Ovary (tissue), 9 donors: Measurements from ENCODE around the gene PDE6D. TPM values are rescaled to one million over a fixed set of nuclear protein-coding genes. Genes with fewer than 3 reads are reported as not detected.
"Not testable (repeated sequence)": the region's sequence is repeated elsewhere in the genome, so short reads cannot be mapped to it uniquely, and the experiment has no call there.

ENCODE experiments used
- DNase-seq, 5 donors: peaks; one replicate each; pipeline ENCODE4 v3.0.0-alpha.2; 2019 to 2020
- H3K27ac ChIP-seq, 2 donors: fragments of 200-600 bp; one replicate each; pipeline versions ENCODE4 v1.5.1 to v1.8.0; 2019 to 2022
- H3K27me3 ChIP-seq: fragments of 200-600 bp; one replicate; pipeline ENCODE4 v1.8.0; 2022
- H3K36me3 ChIP-seq: fragments of 200-600 bp; sonication (generic); one replicate; pipeline ENCODE4 v1.5.1; 2019
- H3K4me1 ChIP-seq: one replicate; pipeline ENCODE4 v1.8.1; 2013; ENCODE audit warnings: mild to moderate bottlenecking, moderate library complexity; ENCODE audit not compliant: insufficient read depth
- H3K4me3 ChIP-seq: fragments of 200-600 bp; sonication (generic); one replicate; pipeline ENCODE4 v1.5.1; 2017
- H3K9me3 ChIP-seq, 2 donors: fragments of 200-600 bp in 1 of 2; sonication (generic) in 1 of 2; one replicate each; pipeline versions ENCODE4 v1.5.1 to v1.8.1; 2013 to 2019; ENCODE audit warnings: mild to moderate bottlenecking in 1 of 2, moderate library complexity in 1 of 2
- CTCF ChIP-seq, 3 donors: fragments of 450-650 bp in 2 of 3; fragments of 200-600 bp in 1 of 3; IDR thresholded peaks; one replicate each; pipeline versions ENCODE4 v1.5.1 to v1.8.0; 2016 to 2022; ENCODE audit warnings: antibody characterized with exemption in 3 of 3, mild to moderate bottlenecking in 1 of 3
- EP300 ChIP-seq: sonication (generic); formaldehyde crosslinking; IDR thresholded peaks from one replicate; pipeline ENCODE4 v1.6.1; 2017; ENCODE audit warnings: antibody characterized with exemption
- POLR2A ChIP-seq: fragments of 450-650 bp; IDR thresholded peaks from one replicate; pipeline ENCODE4 v1.6.1; 2017; ENCODE audit warnings: antibody characterized with exemption, mild to moderate bottlenecking, moderate library complexity
- WGBS, 3 donors: extraction: QIAGEN DNeasy Blood & Tissue Kit in 1 of 3; methylation state at CpG; one replicate each; pipeline versions ENCODE4 v1.1.5 to v1.1.7; 2013 to 2017; 5-methylcytosine and 5-hydroxymethylcytosine counted together
- intact Hi-C, 4 donors: fragments of 100-400 bp; cut with DNase I; formaldehyde crosslinking; loops; one replicate each; pipeline versions ENCODE4 v1.11.0 to v1.15.1; 2022 to 2023
- polyA plus RNA-seq, 2 donors: library from polyadenylated mRNA; stranded (reverse); fragments of 200-250 nt in 1 of 2; fragments of 350-450 nt in 1 of 2; fragmentation: Illumina TruSeq in 1 of 2; extraction: RNeasy Lipid Tissue Mini Kit (QIAGEN cat#74804) in 1 of 2; gene quantifications; one replicate each; pipeline ENCODE4 v1.2.3, GENCODE V29; 2013 to 2014
- total RNA-seq, 7 donors: library from RNA; depleted of rRNA in 2 of 7; stranded (reverse); fragments of >200 nt in 2 of 7; fragmentation: NEBNext Ultra II Directional in 3 of 7; extraction: Animal tissue kit (Norgen Biotek cat#: 25700) in 3 of 7; gene quantifications; one replicate each; pipeline versions ENCODE4 v1.1.0 to v1.2.4, GENCODE V29; 2016 to 2023
- donor health status: DM: no; HTN: no; CAD: no; lungs with moderate emphysema.
- donor health status: DM: no; HTN: no; CAD: no.
- donor health status: Bipolar disorder and iron deficiency.
- donor health status: DM: yes; HTN: yes; CAD: no.
- donor health status: DM: no; HTN: no; CAD: no.
- donor health status: DM: yes; HTN: yes; CAD: no.

Gene PDE6D
- total and polyA plus RNA-seq, 9 donors = 13.7 to 32.9 (median 17.8) TPM

DNA sequence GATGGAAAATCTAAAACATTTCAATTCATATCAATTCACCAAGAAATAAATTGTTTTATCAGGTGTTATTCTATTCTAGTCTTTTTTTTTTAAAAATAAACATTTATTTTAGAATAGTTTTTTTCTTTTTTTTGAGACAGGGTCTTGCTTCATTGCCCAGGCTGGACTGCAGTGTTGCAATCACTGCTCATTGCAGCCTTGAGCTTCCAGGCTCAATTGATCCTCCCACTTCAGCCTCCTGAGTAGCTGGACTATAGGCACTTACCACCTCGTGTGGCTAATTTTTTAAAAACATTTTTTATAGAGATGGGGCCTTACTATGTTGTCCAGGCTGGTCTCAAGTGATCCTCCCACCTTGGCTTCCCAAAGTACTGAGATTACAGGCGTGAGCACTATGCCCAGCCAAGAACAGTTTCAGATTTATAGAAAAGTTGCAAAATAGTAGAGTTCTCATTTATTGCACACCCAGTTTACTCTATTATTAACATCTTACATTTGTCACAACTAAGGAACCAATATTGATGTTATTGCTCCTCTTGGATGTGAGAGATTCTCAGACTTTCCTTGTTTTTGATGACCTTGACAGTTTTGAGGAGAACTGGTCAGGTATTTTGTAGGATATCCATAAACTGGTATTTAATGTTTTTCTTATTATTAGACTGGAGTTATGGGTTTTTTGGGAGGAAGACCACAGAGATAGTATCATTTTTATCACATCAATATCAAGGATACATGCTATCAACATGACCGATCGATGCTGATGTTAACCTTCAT lies 29.9 kb downstream of the PDE6D start:
- Histone ChIP-seq H3K4me3 (no peak overlapping the region), H3K27ac (no peak overlapping the region), H3K4me1 (no peaks in the 10 kb centered on the region), H3K27me3 (no peaks in the 10 kb centered on the region), H3K36me3 (no peaks in the 10 kb centered on the region), H3K9me3 (no peaks in the 10 kb centered on the region)
- no peak for TF ChIP-seq CTCF (IDR thresholded peaks at IDR 0.05)
- no peak for TF ChIP-seq EP300
- no peak for TF ChIP-seq POLR2A
- DNase-seq = no peak
- 82 to 88% (median 86%) methylated on average over 4 of the region's 4 CpGs for WGBS, 3 donors
- intact Hi-C loops = no loop called here

DNA sequence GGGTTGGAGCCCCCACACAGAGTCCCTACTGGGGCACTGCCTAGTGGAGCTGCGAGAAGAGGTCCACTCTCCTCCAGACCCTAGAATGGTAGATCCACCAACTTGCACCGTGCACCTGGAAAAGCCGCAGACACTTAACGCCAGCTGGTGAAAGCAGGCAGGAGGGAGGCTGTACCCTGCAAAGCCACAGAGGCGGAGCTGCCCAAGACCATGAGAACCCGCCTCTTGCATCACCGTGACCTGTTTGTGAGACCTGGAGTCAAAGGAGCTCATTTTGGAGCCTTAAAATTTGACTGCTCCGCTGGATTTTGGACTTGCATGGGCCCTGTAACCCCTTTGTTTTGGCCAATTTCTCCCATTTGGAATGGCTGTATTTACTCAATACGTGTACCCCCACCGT lies 32.1 kb downstream of the PDE6D start:
- DNase-seq, H3K27me3 ChIP-seq, H3K4me3 ChIP-seq, H3K4me1 ChIP-seq, H3K36me3 ChIP-seq, H3K27ac ChIP-seq, intact Hi-C loops, H3K9me3 ChIP-seq: not testable (repeated sequence)
- 94 to 99% (median 95%) methylated on average over 10 of the region's 10 CpGs for WGBS, 3 donors

- H3K27ac ChIP-seq, H3K27me3 ChIP-seq, DNase-seq, H3K9me3 ChIP-seq, intact Hi-C loops, H3K36me3 ChIP-seq, H3K4me3 ChIP-seq, H3K4me1 ChIP-seq: not testable (repeated sequence)
- WGBS, 3 donors = 86 to 93% (median 92%) methylated on average over 6 of the region's 6 CpGs
Measured at GRCh38 chr2:231748153-231748896, 32.8 kb downstream of the PDE6D start.

DNA sequence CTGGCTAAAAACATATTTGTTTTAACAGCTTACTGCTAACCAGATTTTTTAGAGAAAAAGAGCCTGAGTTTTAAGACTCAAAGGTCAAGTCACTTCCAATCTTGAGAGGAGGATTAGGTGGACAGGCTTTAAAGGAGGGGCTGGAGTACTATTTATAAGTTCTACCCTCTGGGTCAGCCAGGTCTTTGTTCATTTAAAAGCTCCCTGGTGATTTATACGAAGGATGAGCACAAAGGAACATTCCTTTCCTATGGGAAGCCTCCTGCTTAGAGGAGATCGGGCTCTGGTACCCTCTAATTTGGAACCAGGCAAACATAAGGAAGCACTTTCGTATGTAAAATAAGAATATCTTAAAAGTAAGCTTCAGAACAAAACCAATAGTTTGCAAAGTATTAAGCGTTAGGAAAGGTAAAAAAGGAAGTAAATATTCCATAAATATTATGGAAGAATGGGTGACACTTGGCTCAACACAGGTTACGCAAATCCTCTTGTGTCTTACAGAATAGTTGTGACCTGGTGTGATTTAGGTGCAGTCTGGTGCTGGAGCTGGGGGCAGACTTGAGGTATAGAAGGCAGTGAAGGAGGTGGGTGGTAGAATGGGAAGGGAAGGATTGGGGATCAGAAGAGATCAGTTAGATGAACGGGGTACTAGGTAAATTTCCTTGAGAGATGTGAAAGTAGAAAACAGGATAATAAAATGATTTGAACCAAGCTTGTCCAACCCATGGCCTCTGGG lies 35.6 kb downstream of the PDE6D start:
- H3K36me3 ChIP-seq = no peaks in the 10 kb centered on the region
- H3K9me3 ChIP-seq = no peaks in the 10 kb centered on the region
- H3K27ac ChIP-seq = no peak overlapping the region
- H3K27me3 ChIP-seq = no peaks in the 10 kb centered on the region
- H3K4me3 ChIP-seq = no peak overlapping the region
- H3K4me1 ChIP-seq = no peaks in the 10 kb centered on the region
- intact Hi-C loops = no loop called here
- no peak for TF ChIP-seq CTCF (IDR thresholded peaks at IDR 0.05)
- no peak for TF ChIP-seq POLR2A
- no peak for TF ChIP-seq EP300
- DNase-seq = no peak
- WGBS, 3 donors = 72 to 81% (median 80%) methylated on average over 6 of the region's 6 CpGs

DNA sequence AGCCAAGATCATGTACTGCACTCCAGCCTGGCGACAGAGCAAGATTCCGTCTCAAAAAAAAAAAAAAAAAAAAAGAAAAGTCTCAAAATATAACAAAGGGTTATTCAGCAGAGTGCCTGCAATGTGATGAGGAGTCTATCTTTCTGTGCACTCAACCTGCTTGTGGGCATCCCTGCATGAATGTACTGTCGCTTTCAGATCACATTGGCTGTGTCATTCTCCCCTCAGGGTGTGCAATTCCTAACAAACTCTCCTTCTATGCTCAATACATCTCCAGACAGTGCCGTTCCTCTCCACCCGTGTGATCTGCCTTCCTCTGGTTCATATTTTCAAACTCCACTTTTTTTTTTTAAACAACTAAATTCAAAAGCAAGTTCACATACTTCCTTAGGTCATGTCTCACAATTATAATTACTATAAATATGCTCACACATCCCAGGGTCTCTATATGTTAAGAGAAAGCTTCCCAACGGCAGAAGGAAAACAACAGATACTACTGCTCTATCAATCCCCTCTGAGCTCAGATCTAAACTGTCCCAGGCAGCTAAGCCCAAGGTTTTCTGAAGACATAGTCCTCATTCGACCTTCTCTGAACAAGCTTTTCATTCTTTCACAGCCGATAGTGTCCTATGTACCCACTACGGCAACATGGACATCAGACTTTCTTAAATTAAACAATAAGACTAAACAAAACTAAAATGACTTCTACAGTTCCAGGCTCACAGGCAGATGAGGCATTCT lies 37.5 kb downstream of the PDE6D start:
- H3K4me3 ChIP-seq = no peak overlapping the region
- DNase-seq = no peak
- no peak overlapping the region for H3K27ac ChIP-seq
- H3K4me1 ChIP-seq = no peaks in the 10 kb centered on the region
- intact Hi-C loops = no loop called here
- WGBS, 3 donors = 46 to 71% (median 59%) methylated on average over 9 of the region's 9 CpGs
- no peak for TF ChIP-seq CTCF (IDR thresholded peaks at IDR 0.05)
- H3K9me3 ChIP-seq = no peaks in the 10 kb centered on the region
- no peaks in the 10 kb centered on the region for H3K36me3 ChIP-seq
- no peaks in the 10 kb centered on the region for H3K27me3 ChIP-seq
